Colon (tissue), 2 donors: Measurements from ENCODE around the gene LCN10.
"Not testable (repeated sequence)": the region's sequence is repeated elsewhere in the genome, so short reads cannot be mapped to it uniquely, and the experiment has no call there.

Source experiments
- FAIRE-seq: peaks from 2 replicates; lab custom pipeline; 2012; peaks lifted over from hg19 to GRCh38; lab: Jason Lieb, UNC
- donor health status: control.
- donor health status: control.

LCN10 gene

DNA sequence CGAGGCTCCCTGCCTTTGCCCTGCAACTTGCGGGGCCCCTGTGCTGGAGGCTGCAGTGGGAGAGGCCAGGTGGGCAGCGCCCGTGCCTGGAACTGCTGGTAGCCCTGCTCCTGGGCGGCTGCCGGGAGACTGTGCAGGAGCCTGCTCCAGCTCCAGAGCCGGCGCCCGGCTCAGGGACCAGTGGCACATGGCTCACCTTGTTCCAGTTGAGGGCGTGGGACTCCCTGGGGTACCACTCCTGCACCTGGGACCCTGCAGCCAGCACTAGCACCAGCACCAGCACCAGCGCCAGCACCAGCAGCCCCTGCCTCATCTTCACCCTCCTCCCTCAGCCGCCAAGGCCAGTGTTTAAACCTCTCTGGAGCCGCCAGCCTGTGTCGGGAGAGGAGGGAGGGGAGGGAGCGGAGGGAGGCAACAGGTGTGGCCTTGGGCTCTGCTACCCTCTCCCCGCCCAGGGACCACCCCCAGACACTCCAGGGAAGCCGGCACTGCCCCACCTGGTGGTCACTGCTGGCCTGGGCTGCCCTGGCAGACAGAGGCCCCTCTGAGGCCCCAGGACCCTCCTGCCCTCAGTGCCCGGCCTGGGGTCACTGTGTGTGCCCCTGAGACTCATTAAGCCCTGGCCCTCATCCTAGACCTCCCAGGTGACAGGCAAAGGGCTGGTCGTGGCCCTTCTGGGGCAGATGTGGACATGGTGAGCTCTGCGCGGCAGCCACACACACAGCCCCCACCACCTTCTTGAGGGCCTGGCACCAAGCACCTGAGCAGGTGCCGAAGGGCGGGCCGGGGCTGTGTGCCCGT lies at the start of gene LCN10:
TSS of gene LCN10 (minus strand) at position 350 of the 801 bp plus-strand sequence. CDS start at position 313, 37 bp downstream.
- no peak for FAIRE-seq

DNA sequence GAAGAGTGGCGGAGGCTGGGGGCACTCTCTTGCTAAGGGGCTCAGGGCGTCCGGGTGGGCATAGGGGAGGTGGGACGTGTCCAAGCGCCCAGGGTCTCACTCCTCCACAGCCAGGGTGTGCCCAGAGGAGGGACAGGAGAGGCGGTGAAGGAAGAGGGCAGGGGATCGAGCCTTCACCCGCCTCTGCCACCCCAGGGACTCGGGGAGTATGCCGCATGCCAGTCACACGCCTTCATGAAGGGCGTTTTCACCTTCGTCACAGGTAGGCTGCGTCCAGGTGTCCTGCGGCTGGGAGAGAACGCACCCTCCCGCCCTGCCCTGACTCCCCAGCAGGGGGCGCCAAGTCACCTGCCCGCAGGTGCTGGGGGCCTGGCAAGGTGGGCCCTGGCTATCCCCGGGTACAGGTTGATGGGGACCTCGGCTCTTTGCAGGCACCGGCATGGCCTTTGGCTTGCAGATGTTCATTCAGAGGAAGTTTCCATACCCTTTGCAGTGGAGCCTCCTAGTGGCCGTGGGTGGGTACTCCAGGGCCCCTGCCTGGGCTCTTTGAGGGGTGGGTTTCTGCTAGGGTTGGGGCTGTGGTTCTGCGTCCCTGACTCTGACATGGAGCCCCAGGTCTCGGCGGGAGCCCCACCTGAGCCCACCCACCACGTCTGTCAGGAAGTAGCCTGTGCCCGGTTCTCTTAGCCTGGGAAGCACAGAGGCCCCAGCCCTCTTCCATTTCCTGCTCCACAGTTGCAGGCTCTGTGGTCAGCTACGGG lies 49.0 kb upstream of the LCN10 start:
- FAIRE-seq = no peak

DNA sequence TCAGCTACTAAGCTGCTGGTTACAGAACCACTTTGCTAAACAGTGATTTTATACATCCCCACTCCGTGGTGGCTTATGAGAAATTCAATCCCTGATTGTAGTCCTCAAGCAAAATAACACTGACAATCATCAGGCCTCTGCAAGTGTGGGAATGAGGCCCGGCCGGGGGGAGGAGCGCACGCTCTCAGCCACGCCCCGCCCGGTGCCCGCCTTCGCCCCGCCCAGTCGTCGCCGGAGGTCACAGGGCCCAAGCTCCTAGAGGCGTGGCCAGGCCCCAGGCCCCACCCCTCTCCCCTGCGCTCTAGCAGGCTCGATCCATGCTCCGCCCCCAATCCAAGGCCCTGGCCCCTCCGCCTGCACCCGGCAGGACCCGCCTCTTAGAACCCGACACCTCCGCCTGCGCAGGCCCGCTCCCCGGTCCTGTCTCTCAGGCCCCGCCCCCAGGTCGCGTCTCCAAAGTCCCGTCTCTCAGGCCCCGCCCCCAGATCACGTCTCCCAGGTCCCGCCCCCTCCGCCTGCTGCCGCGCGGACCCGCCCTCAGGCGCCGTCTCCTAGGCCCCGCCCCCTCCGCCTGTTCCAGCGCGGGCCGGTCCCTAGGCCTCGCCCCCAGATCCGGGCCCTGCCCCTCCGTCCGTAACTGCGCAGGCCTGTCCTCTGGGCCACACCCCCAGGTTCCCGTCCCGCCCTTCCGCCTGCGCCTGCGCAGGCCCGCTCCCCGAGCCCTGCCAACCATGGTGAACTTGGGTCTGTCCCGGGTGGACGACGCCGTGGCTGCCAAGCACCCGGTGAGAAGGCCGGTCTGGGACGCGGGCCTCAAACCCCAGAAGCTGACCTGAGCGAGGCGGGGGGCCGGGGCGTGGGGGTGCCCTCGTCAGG lies 48.1 kb upstream of the LCN10 start, which contains the start of gene TMEM141:
TSS of gene TMEM141 (plus strand) at position 705 of the 876 bp plus-strand sequence. CDS start at position 732, 27 bp downstream.
- FAIRE-seq = no peak

- FAIRE-seq = no peak
These were observed 46.8 kb upstream of the LCN10 start for GRCh38 chr9:136789523-136789937.

DNA sequence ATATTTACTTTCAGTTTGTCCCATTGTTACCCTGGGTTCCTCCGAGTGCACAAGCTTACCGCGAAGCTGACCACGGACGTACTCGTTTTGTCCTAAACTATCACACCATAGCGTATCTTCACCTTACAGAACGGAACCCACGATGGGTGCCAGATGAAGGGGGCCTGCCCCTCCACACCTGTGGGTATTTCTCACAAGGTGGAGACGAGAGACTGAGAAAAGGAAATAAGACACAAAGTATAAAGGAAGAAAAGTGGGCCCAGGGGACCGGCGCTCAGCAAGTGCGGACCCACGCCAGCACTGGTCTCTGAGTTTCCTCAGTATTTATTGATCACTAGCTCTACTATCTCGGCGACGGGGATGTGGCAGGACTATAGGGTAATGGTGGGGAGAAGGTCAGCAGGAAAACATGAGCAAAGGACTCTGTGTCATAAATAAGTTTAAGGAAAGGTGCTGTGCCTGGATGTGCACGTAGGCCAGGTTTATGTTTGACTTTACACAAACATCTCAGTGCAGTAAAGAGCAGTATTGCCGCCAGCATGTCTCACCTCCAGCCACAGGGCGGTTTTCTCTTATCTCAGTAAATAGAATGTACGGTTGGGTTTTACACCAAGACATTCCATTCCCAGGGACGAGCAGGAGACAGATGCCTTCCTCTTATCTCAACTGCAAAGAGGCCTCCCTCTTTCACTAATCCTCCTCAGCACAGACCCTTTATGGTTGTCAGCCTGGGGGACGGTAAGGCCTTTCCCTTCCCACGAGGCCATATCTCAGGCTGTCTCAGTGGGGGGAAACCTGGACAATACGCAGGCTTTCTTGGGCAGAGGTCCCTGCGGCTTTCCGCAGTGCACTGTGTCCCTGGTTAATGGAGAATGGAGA lies 46.1 kb upstream of the LCN10 start:
- FAIRE-seq = not testable (repeated sequence)

DNA sequence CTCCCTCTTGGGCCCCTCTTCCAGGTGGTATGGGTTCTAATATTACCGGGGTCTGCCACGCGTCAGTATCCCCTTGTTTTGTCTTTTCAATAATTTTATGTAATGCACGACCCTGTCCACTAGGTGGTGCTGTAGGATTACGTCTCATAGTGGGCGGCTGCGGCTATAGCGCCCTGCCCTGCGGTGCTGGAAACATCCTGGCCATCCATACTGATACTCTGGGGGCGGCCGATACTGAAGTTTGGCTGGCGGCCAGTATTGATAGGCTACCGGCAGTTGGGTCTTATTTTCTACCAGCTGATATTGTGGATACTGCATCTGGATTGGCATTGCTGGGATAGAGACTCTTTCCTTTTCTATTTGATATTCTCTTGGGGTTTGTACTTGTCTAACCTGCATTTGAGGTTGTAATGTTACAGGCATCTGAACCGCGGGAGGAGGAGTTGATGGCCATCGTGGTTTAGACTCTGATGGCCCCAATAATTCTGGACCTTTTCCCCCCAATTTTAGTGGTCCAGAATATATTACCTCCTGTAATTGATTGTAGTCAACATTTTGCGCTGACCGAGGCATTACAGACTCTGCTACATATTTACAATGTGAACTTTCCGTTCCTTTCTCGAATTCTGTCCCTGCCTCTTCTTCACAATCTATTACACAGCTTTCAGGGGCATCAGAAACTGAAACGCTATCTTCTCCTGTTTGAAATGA lies 45.1 kb upstream of the LCN10 start:
- FAIRE-seq = no peak

DNA sequence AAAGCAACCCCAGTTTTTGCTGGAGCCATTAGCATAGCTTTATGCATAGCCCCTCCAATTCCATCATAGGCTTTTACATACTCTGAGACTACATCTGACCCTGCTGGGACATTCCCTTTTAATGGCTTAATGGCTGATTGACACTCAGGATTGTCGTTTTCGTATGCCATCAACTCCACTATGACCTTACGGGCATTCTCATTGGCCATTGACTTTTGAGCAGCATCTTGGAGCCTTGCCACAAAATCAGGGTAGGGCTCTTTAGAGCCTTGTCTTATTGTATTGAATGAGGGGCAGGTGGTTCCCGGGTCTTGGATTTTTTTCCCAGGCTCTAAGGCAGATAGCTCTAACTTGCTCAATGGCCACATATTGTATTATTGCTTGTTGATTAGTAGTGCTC lies 44.2 kb upstream of the LCN10 start:
- not testable (repeated sequence) for FAIRE-seq

DNA sequence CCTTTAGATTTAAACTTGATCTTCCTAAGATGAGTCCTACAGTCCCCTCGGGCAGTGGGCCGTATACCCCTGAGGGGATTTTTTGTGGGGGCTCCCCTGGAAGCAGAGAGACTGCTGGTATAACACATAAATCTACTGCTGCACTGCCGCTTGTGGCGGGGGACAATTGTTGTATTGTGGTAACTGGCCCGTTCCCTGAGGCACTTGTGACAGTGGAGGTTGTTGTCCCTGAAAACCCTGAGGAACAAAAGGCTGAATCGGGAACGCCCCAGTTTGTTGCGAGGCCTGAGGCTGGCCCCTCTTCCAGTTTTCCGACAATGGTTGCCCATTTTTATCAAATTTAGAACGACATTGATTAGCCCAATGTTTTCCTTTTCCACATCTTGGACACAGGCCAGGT lies 43.7 kb upstream of the LCN10 start:
- FAIRE-seq = no peak

DNA sequence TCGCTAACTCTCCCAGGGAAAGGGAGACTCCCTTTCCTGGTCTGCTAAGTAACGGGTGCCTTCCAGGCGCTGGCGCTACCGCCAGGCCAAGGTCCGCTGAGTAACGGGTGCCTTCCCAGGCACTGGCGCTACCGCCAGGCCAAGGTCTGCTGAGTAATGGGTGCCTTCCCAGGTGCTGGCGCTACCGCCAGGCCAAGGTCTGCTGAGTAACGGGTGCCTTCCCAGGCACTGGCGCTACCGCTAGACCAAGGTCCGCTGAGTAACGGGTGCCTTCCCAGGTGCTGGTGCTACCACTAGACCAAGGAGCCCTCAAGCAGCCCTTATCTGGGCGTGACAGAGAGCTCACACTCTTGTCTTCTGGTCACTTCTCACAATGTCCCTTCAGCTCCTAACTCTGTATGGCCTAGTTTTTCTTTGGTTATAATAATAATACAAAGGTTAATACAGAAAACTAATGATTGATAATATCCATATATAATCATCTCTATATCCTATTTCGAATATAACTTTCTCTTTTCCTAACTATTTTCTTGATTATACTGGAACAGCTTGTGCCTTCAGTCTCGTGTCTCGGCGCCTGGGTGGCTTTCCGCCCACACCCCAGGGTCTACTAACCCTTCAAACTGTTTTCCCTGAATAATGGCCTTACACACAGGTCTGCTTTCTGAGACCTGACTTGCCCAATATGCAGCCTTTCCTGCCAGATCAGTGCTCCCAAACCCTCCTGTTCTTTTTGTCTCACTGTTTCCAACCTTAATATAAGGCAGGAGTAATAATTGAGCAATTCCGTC lies 43.0 kb upstream of the LCN10 start:
- FAIRE-seq = not testable (repeated sequence)

DNA sequence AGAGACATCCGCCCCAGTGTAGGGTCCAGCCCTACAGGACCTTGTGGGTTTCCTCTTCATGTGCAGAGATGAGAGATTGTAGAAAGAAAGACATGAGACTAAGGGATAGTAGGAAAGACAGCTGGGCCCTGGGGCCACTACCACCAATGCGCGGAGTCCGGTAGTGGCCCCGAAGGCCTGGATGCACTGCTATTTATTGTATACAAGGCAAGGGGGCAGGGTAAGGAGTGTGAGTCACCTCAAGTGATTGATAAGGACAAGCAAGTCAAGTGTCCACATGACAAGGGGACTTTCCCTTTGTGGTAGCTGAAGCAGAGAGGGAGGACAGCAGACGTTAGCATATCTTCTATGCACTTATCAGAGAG lies 42.2 kb upstream of the LCN10 start:
- no peak for FAIRE-seq

- no peak for FAIRE-seq
These were observed 41.7 kb upstream of the LCN10 start for GRCh38 chr9:136784249-136784996.

- FAIRE-seq = no peak
These were observed 39.7 kb upstream of the LCN10 start for GRCh38 chr9:136782452-136782851.

DNA sequence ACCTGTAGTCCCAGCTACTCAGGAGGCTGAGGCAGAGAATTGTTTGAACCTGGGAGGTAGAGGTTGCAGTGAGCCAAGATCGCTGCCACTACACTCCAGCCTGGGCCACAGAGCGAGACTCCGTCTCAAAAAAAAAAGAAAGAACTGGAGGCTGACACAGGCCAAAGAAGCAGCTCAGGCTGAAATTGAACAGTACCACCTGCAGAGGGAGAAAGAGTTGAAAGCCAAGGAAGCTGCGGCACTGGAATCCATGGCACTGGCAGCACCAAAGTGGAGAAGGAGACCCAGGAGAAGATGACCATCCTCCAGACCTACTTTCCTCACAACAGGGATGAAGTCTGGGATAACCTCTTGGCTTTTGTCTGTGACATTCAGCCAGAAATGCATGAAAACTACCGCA lies 37.1 kb upstream of the LCN10 start:
- no peak for FAIRE-seq

GRCh38 chr9:136777359-136777758 lies 34.6 kb upstream of the LCN10 start:
- no peak for FAIRE-seq

GRCh38 chr9:136776947-136777346 lies 34.2 kb upstream of the LCN10 start:
- no peak for FAIRE-seq

DNA sequence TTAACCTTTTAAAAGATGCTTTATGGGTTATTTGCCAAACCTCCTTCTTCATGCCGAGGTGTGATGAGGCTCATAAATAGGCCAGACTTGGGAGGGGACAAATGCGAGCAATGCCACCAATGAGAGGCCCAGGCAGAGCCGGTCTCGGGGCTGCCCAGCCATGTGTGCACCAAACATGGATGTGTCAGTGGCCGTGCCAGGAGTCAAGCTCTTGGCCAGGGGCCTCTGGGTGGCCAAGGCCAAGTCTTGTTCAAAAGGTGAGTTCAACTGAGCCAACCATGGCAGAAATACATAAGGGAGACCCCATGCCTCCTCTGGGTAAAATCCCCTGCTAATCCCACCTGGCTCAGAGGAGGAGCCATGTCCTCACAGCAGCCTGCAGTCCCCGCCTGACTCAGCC lies 32.5 kb upstream of the LCN10 start:
- FAIRE-seq = no peak

- FAIRE-seq = no peak
These were observed 31.8 kb upstream of the LCN10 start for GRCh38 chr9:136774416-136775045.

- no peak for FAIRE-seq
These were observed 30.8 kb upstream of the LCN10 start for GRCh38 chr9:136773386-136774044.
